WTC11 (cell line): ENCODE data around the gene ESR2. TPM values are rescaled to one million over a fixed set of nuclear protein-coding genes. Genes with fewer than 3 reads are reported as not detected.

Experiments
- ATAC-seq: fragments of 200-7000 bp; cut with Tn5 transposase; 2 replicates; pipeline ENCODE4 v1.10.0; 2021; ENCODE audit warnings: mild to moderate bottlenecking, moderate library complexity
- CTCF ChIA-PET: fragments of 300-600 bp; sonication (Branson Sonifier 250); formaldehyde crosslinking; loops from one replicate; lab custom pipeline; 2021; ENCODE audit warnings: antibody characterized with exemption; lab: Charles Lee
- POLR2A ChIA-PET: fragments of 350-600 bp; sonication (Branson Sonifier 250); formaldehyde crosslinking; loops from one replicate; lab custom pipeline; 2021; ENCODE audit warnings: antibody characterized with exemption; lab: Charles Lee
- DNase-seq: peaks from one replicate; pipeline ENCODE4 v3.0.0; 2021; ENCODE audit warnings: low spot score
- H3K27ac Mint-ChIP-seq: 2 replicates; pipeline ENCODE4 v1.8.0; 2021; ENCODE audit warnings: mixed read lengths
- H3K27me3 Mint-ChIP-seq: 2 replicates; pipeline ENCODE4 v1.8.0; 2021; ENCODE audit warnings: low read depth, mild to moderate bottlenecking, moderate library complexity, mixed read lengths
- H3K36me3 Mint-ChIP-seq: 2 replicates; pipeline ENCODE4 v1.8.0; 2021; ENCODE audit warnings: mixed read lengths
- H3K4me1 Mint-ChIP-seq: 2 replicates; pipeline ENCODE4 v1.8.0; 2022; ENCODE audit warnings: mixed read lengths
- H3K4me3 Mint-ChIP-seq: 2 replicates; pipeline ENCODE4 v1.8.0; 2021; ENCODE audit warnings: mild to moderate bottlenecking, moderate library complexity, mixed read lengths
- H3K9me3 Mint-ChIP-seq: 2 replicates; pipeline ENCODE4 v1.8.0; 2021; ENCODE audit warnings: mixed read lengths
- ATF1 ChIP-seq: sonication (generic); formaldehyde crosslinking; IDR thresholded peaks from 2 replicates; pipeline ENCODE4 v1.8.1; 2023; ENCODE audit warnings: mild to moderate bottlenecking, moderate library complexity, missing genetic modification reagents
- CDX4 ChIP-seq: fragments of 250-450 bp; sonication (Bioruptor Pico); IDR thresholded peaks from 2 replicates; pipeline ENCODE4 v1.9.0; 2021; ENCODE audit warnings: moderate library complexity, mild to moderate bottlenecking, inconsistent platforms, borderline replicate concordance
- CREM ChIP-seq: sonication (generic); formaldehyde crosslinking; IDR thresholded peaks from 2 replicates; pipeline ENCODE4 v1.8.1; 2022; ENCODE audit warnings: mild to moderate bottlenecking, missing genetic modification reagents, moderate library complexity
- E2F4 ChIP-seq: sonication (generic); formaldehyde crosslinking; IDR thresholded peaks from 2 replicates; pipeline ENCODE4 v1.8.1; 2022; ENCODE audit warnings: low read depth, mild to moderate bottlenecking, moderate library complexity, missing genetic modification reagents, borderline replicate concordance
- ESRRA ChIP-seq: sonication (generic); formaldehyde crosslinking; IDR thresholded peaks from 2 replicates; pipeline ENCODE4 v1.8.1; 2022; ENCODE audit warnings: mild to moderate bottlenecking, missing genetic modification reagents, borderline replicate concordance
- GABPB1 ChIP-seq: sonication (generic); formaldehyde crosslinking; IDR thresholded peaks from 2 replicates; pipeline ENCODE4 v1.8.1; 2023; ENCODE audit warnings: mild to moderate bottlenecking, missing genetic modification reagents
- MXD4 ChIP-seq: fragments of 250-450 bp; sonication (Bioruptor Pico); IDR thresholded peaks from 2 replicates; pipeline ENCODE4 v1.8.0; 2021; ENCODE audit warnings: mild to moderate bottlenecking, moderate library complexity, borderline replicate concordance
- NFATC4 ChIP-seq: fragments of 250-450 bp; sonication (Bioruptor Pico); IDR thresholded peaks from 2 replicates; pipeline ENCODE4 v1.9.0; 2021; ENCODE audit warnings: mild to moderate bottlenecking
- NR1H2 ChIP-seq: sonication (generic); formaldehyde crosslinking; IDR thresholded peaks from 2 replicates; pipeline ENCODE4 v1.9.0; 2021; ENCODE audit warnings: mild to moderate bottlenecking, moderate library complexity, missing genetic modification reagents
- PREB ChIP-seq: sonication (generic); formaldehyde crosslinking; IDR thresholded peaks from 2 replicates; pipeline ENCODE4 v1.8.1; 2022; ENCODE audit warnings: mild to moderate bottlenecking, missing genetic modification reagents, moderate library complexity, borderline replicate concordance
- PRRX2 ChIP-seq: fragments of 250-450 bp; sonication (Bioruptor Pico); IDR thresholded peaks from 2 replicates; pipeline ENCODE4 v1.8.0; 2021; ENCODE audit warnings: mild to moderate bottlenecking
- SMAD4 ChIP-seq: sonication (generic); formaldehyde crosslinking; IDR thresholded peaks from 2 replicates; pipeline ENCODE4 v1.8.0; 2022; ENCODE audit warnings: mild to moderate bottlenecking, missing genetic modification reagents
- SP1 ChIP-seq: sonication (generic); formaldehyde crosslinking; conservative IDR thresholded peaks from 2 replicates; pipeline ENCODE4 v1.8.1; 2022; ENCODE audit warnings: missing genetic modification reagents
- USF2 ChIP-seq: sonication (generic); formaldehyde crosslinking; IDR thresholded peaks from 2 replicates; pipeline ENCODE4 v1.8.1; 2023; ENCODE audit warnings: mild to moderate bottlenecking, missing genetic modification reagents, moderate library complexity
- ZNF121 ChIP-seq: sonication (generic); formaldehyde crosslinking; IDR thresholded peaks from 2 replicates; pipeline ENCODE4 v1.8.0; 2023; ENCODE audit warnings: missing genetic modification reagents
- ZNF219 ChIP-seq: sonication (generic); formaldehyde crosslinking; IDR thresholded peaks from 2 replicates; pipeline ENCODE4 v1.8.0; 2023; ENCODE audit warnings: missing genetic modification reagents, mild to moderate bottlenecking, borderline replicate concordance
- ZNF317 ChIP-seq: sonication (generic); formaldehyde crosslinking; IDR thresholded peaks from 2 replicates; pipeline ENCODE4 v1.8.1; 2023; ENCODE audit warnings: low read depth, mild to moderate bottlenecking, moderate library complexity, missing genetic modification reagents, borderline replicate concordance
- ZNF396 ChIP-seq: fragments of 250-450 bp; sonication (Bioruptor Pico); IDR thresholded peaks from 2 replicates; pipeline ENCODE4 v1.8.0; 2021; ENCODE audit warnings: mild to moderate bottlenecking, moderate library complexity, borderline replicate concordance
- total RNA-seq: library from RNA; stranded (reverse); gene quantifications from 3 replicates; pipeline ENCODE4 v1.2.3, GENCODE V29; 2021
- TF ChIP-seq, protein P1 (sequence below): fragments of 250-450 bp; sonication (Bioruptor Pico); IDR thresholded peaks from 2 replicates; pipeline ENCODE4 v1.8.0; 2021; ENCODE audit warnings: mild to moderate bottlenecking
- TF ChIP-seq, protein P2 (sequence below): sonication (generic); formaldehyde crosslinking; IDR thresholded peaks from 2 replicates; pipeline ENCODE4 v1.8.0; 2023; ENCODE audit warnings: mild to moderate bottlenecking, missing genetic modification reagents
- TF ChIP-seq, protein P3 (sequence below): sonication (generic); formaldehyde crosslinking; IDR thresholded peaks from 2 replicates; pipeline ENCODE4 v1.8.1; 2023; ENCODE audit warnings: mild to moderate bottlenecking, missing genetic modification reagents, borderline replicate concordance

ESR2 gene
- total RNA-seq, 1 experiment from 2014 or later: 0.50 TPM

GRCh38 chr14:64114796-64115195, 179.4 kb downstream of the ESR2 start:
- TF ChIP-seq E2F4 (CRISPR knock-in tag): no peak
- H3K4me3 Mint-ChIP-seq: no peak overlapping the region
- H3K27ac Mint-ChIP-seq: peak overlapping the region; percentile 77; the same call in 1 of the 2 replicates
- peaks cover 17% of the 10 kb centered on the region for H3K4me1 Mint-ChIP-seq
- H3K36me3 Mint-ChIP-seq: peaks cover 7% of the 10 kb centered on the region
- ChIA-PET POLR2A (interaction anchor here (0.6 kb wide), 1 partner anchor 115 kb away, joined by 3 read pairs; no protein-coding TSS in a partner anchor), CTCF (interaction anchor here (1.1 to 2.5 kb wide), 3 partner anchors 36 to 54 kb away, joined by 3 to 9 read pairs (median 3); no protein-coding TSS in a partner anchor)
- ATAC-seq: no peak
- no peak for DNase-seq
- no peaks in the 10 kb centered on the region for H3K27me3 Mint-ChIP-seq
- no peaks in the 10 kb centered on the region for H3K9me3 Mint-ChIP-seq

GRCh38 chr14:64114166-64114565, 180.0 kb downstream of the ESR2 start:
- Mint-ChIP-seq H3K4me1 (peaks cover 17% of the 10 kb centered on the region), H3K9me3 (no peaks in the 10 kb centered on the region), H3K27ac (peak overlapping the region; percentile 60), H3K27me3 (no peaks in the 10 kb centered on the region), H3K36me3 (peaks cover 2% of the 10 kb centered on the region; the same call in 1 of the 2 replicates), H3K4me3 (no peak overlapping the region)
- no peak for DNase-seq
- TF ChIP-seq SMAD4 (no peak), ZNF219 (CRISPR knock-in tag) (no peak), CDX4 (CRISPR knock-in tag) (no peak), NFATC4 (CRISPR knock-in tag) (no peak), CREM (CRISPR knock-in tag) (no peak), PREB (CRISPR knock-in tag) (no peak), ATF1 (no peak), USF2 (no peak), MXD4 (CRISPR knock-in tag) (no peak), ZNF121 (no peak), ZNF396 (CRISPR knock-in tag) (no peak), PRRX2 (CRISPR knock-in tag) (no peak), SP1 (CRISPR knock-in tag) (no peak), ESRRA (no peak), GABPB1 (CRISPR knock-in tag) (no peak), NR1H2 (CRISPR knock-in tag) (no peak), ZNF317 (CRISPR knock-in tag) (no peak)
- TF ChIP-seq, protein P1, sequence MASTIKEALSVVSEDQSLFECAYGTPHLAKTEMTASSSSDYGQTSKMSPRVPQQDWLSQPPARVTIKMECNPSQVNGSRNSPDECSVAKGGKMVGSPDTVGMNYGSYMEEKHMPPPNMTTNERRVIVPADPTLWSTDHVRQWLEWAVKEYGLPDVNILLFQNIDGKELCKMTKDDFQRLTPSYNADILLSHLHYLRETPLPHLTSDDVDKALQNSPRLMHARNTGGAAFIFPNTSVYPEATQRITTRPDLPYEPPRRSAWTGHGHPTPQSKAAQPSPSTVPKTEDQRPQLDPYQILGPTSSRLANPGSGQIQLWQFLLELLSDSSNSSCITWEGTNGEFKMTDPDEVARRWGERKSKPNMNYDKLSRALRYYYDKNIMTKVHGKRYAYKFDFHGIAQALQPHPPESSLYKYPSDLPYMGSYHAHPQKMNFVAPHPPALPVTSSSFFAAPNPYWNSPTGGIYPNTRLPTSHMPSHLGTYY: no peak
- TF ChIP-seq, protein P2, sequence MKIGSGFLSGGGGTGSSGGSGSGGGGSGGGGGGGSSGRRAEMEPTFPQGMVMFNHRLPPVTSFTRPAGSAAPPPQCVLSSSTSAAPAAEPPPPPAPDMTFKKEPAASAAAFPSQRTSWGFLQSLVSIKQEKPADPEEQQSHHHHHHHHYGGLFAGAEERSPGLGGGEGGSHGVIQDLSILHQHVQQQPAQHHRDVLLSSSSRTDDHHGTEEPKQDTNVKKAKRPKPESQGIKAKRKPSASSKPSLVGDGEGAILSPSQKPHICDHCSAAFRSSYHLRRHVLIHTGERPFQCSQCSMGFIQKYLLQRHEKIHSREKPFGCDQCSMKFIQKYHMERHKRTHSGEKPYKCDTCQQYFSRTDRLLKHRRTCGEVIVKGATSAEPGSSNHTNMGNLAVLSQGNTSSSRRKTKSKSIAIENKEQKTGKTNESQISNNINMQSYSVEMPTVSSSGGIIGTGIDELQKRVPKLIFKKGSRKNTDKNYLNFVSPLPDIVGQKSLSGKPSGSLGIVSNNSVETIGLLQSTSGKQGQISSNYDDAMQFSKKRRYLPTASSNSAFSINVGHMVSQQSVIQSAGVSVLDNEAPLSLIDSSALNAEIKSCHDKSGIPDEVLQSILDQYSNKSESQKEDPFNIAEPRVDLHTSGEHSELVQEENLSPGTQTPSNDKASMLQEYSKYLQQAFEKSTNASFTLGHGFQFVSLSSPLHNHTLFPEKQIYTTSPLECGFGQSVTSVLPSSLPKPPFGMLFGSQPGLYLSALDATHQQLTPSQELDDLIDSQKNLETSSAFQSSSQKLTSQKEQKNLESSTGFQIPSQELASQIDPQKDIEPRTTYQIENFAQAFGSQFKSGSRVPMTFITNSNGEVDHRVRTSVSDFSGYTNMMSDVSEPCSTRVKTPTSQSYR (CRISPR knock-in tag): no peak
- TF ChIP-seq, protein P3, sequence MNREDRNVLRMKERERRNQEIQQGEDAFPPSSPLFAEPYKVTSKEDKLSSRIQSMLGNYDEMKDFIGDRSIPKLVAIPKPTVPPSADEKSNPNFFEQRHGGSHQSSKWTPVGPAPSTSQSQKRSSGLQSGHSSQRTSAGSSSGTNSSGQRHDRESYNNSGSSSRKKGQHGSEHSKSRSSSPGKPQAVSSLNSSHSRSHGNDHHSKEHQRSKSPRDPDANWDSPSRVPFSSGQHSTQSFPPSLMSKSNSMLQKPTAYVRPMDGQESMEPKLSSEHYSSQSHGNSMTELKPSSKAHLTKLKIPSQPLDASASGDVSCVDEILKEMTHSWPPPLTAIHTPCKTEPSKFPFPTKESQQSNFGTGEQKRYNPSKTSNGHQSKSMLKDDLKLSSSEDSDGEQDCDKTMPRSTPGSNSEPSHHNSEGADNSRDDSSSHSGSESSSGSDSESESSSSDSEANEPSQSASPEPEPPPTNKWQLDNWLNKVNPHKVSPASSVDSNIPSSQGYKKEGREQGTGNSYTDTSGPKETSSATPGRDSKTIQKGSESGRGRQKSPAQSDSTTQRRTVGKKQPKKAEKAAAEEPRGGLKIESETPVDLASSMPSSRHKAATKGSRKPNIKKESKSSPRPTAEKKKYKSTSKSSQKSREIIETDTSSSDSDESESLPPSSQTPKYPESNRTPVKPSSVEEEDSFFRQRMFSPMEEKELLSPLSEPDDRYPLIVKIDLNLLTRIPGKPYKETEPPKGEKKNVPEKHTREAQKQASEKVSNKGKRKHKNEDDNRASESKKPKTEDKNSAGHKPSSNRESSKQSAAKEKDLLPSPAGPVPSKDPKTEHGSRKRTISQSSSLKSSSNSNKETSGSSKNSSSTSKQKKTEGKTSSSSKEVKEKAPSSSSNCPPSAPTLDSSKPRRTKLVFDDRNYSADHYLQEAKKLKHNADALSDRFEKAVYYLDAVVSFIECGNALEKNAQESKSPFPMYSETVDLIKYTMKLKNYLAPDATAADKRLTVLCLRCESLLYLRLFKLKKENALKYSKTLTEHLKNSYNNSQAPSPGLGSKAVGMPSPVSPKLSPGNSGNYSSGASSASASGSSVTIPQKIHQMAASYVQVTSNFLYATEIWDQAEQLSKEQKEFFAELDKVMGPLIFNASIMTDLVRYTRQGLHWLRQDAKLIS (CRISPR knock-in tag): no peak
- CTCF ChIA-PET: interaction anchor here (0.7 to 2.5 kb wide), 4 partner anchors 24 to 54 kb away, joined by 3 to 9 read pairs (median 3); no protein-coding TSS in a partner anchor
- POLR2A ChIA-PET: interaction anchor here (0.6 kb wide), 1 partner anchor 114 kb away, joined by 3 read pairs; no protein-coding TSS in a partner anchor
- peak; percentile 82 for ATAC-seq
